Measurements from ENCODE around the gene PAQR6.
"Not testable (repeated sequence)": the region's sequence is repeated elsewhere in the genome, so short reads cannot be mapped to it uniquely, and the experiment has no call there.

Gene PAQR6

GRCh38 chr1:156230473-156230837 lies 17.4 kb downstream of the PAQR6 start:
- DNase-seq (ENCODE audit: low read depth in 2 of 2): no peak

- no peak for DNase-seq (ENCODE audit: low read depth in 2 of 2)
Observed at GRCh38 chr1:156229809-156230472, 17.9 kb downstream of the PAQR6 start.

GRCh38 chr1:156228501-156228900 lies 19.4 kb downstream of the PAQR6 start:
- no peak for DNase-seq (ENCODE audit: low read depth in 2 of 2)

GRCh38 chr1:156226782-156227181 lies 21.1 kb downstream of the PAQR6 start:
- no peak for DNase-seq (ENCODE audit: low read depth in 2 of 2)

GRCh38 chr1:156226116-156226538 lies 21.7 kb downstream of the PAQR6 start:
- no peak for DNase-seq (ENCODE audit: low read depth in 2 of 2)

- no peak for DNase-seq (ENCODE audit: low read depth in 2 of 2)
Observed at GRCh38 chr1:156225677-156226014, 22.2 kb downstream of the PAQR6 start.

GRCh38 chr1:156221986-156222692 lies 25.7 kb downstream of the PAQR6 start:
- DNase-seq (ENCODE audit: low read depth in 2 of 2): no peak

GRCh38 chr1:156220226-156220625 lies 27.6 kb downstream of the PAQR6 start:
- DNase-seq (ENCODE audit: low read depth in 2 of 2): no peak

- no peak for DNase-seq (ENCODE audit: low read depth in 2 of 2)
Observed at GRCh38 chr1:156217871-156218270, 30.0 kb downstream of the PAQR6 start.

GRCh38 chr1:156216361-156217086 lies 31.3 kb downstream of the PAQR6 start:
- DNase-seq (ENCODE audit: low read depth in 2 of 2): not testable (repeated sequence)

GRCh38 chr1:156214024-156214748 lies 33.7 kb downstream of the PAQR6 start:
- peak in 1 of 2 donors; percentile 31 for DNase-seq (ENCODE audit: low read depth in 2 of 2)

GRCh38 chr1:156213644-156213966 lies 34.3 kb downstream of the PAQR6 start:
- no peak for DNase-seq (ENCODE audit: low read depth in 2 of 2)

- DNase-seq (ENCODE audit: low read depth in 2 of 2): peak; percentile 95 to 96
Observed at GRCh38 chr1:156212833-156213643, 34.8 kb downstream of the PAQR6 start, which contains the start of gene PMF1. Gene PMF1, plus strand, starts transcription at chr1:156213007. Its CDS starts 9 bp downstream, at chr1:156213016.

GRCh38 chr1:156212130-156212529 lies 35.7 kb downstream of the PAQR6 start:
- DNase-seq (ENCODE audit: low read depth in 2 of 2): no peak

GRCh38 chr1:156211243-156211642 lies 36.6 kb downstream of the PAQR6 start:
- no peak for DNase-seq (ENCODE audit: low read depth in 2 of 2)

- no peak for DNase-seq (ENCODE audit: low read depth in 2 of 2)
Observed at GRCh38 chr1:156204686-156205085, 43.2 kb downstream of the PAQR6 start.

GRCh38 chr1:156203331-156203730 lies 44.5 kb downstream of the PAQR6 start:
- DNase-seq (ENCODE audit: low read depth in 2 of 2): no peak

GRCh38 chr1:156200044-156200443 lies 47.8 kb downstream of the PAQR6 start:
- no peak for DNase-seq (ENCODE audit: low read depth in 2 of 2)

GRCh38 chr1:156198831-156199349 lies 49.0 kb downstream of the PAQR6 start:
- no peak for DNase-seq (ENCODE audit: low read depth in 2 of 2)

GRCh38 chr1:156196445-156196844 lies 51.4 kb downstream of the PAQR6 start:
- no peak for DNase-seq (ENCODE audit: low read depth in 2 of 2)

GRCh38 chr1:156195853-156196252 lies 52.0 kb downstream of the PAQR6 start:
- no peak for DNase-seq (ENCODE audit: low read depth in 2 of 2)

Measured in stimulated activated CD4-positive, alpha-beta T cell treated with anti-CD3 and anti-CD28 coated beads, Interleukin-15, amount 100 ng/mL, for 48 hours (primary cell).